HUES6 (cell line): ENCODE results near the gene NPHP4.

Experiments used
- H3K27ac ChIP-seq: 2 replicates; pipeline ENCODE4 v1.7.0; 2013; ENCODE audit warnings: low read depth, mild to moderate bottlenecking, low read length, inconsistent platforms
- H3K27me3 ChIP-seq: 2 replicates; pipeline ENCODE4 v1.6.1; 2013; ENCODE audit warnings: low read length; ENCODE audit not compliant: control insufficient read depth, insufficient read depth
- H3K36me3 ChIP-seq: 2 replicates; pipeline ENCODE4 v1.6.1; 2013; ENCODE audit warnings: low read length; ENCODE audit not compliant: control insufficient read depth, insufficient read depth
- H3K4me1 ChIP-seq: 2 replicates; pipeline ENCODE4 v1.6.1; 2013; ENCODE audit warnings: low read length; ENCODE audit not compliant: control insufficient read depth, insufficient read depth
- H3K4me3 ChIP-seq: 2 replicates; pipeline ENCODE4 v1.5.1; 2013; ENCODE audit warnings: low read depth, low read length
- H3K9ac ChIP-seq: one replicate; pipeline ENCODE4 v1.6.1; 2013; ENCODE audit warnings: mild to moderate bottlenecking, low read length
- H3K9me3 ChIP-seq: 2 replicates; pipeline ENCODE4 v1.6.1; 2013; ENCODE audit warnings: low read depth, low read length; ENCODE audit not compliant: control insufficient read depth, insufficient read depth

NPHP4 gene

DNA sequence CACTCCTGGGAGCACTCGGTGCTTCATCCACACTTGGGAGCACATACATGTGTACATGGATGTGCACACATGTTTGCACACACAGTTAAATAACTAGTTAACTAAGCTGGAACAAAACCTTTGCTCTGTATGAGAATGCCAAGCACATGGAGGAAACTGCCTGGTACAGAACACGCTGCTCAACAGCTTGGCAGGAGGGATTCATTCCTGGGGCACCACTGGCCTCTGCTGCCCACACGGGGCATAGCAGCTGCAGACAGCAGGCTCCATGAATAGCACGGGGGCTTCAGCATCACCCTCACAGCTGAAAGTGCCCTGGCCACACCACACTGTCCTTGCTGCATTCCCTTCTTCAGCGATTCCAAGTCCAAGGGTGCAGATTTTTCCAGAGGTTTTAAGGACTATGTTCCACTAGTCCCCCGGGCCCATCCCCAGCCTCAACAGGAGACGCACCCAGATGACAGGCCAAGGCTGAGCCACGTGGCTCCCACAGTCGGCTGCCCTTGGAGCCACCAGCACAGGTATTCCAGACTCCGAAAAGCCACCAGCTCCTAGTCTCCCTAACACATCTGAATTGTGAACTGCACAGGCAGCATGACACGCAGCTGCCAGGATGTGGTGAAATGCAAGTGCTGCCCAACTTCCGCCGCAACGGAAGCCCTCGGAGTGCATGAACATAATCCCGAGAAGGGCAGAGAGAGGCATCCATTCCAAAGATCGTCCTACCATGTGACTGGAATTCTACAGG lies 16.9 kb downstream of the NPHP4 start:
- H3K27me3 ChIP-seq, result no peaks in the 10 kb centered on the region
- H3K4me3 ChIP-seq, result no peak overlapping the region
- peaks cover 10% of the 10 kb centered on the region for H3K4me1 ChIP-seq
- no peak overlapping the region for H3K27ac ChIP-seq
- H3K9me3 ChIP-seq, result no peaks in the 10 kb centered on the region
- H3K36me3 ChIP-seq, result peaks cover 8% of the 10 kb centered on the region
- no peak overlapping the region for H3K9ac ChIP-seq

DNA sequence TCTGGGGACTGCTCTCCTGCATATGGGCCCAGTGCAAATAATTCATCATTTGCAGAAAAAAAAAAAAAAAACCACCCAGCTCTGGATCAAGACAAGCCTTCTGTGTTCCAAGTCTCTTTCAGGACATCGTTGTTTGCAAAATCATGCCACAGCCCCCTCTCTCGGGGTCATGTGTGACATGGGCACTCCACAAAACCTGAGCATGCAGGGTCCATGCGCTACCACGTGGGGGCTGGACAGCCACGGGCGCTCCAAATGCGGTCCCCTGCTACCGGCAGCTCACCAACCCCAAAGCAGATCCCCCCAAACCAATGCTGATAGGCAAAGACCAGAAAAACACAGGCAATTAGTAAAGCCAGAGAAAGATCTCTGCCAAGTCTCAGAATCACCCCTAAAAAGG lies 17.6 kb downstream of the NPHP4 start:
- no peaks in the 10 kb centered on the region for H3K27me3 ChIP-seq
- H3K27ac ChIP-seq, result no peak overlapping the region
- no peak overlapping the region for H3K9ac ChIP-seq
- peaks cover 8% of the 10 kb centered on the region for H3K4me1 ChIP-seq
- H3K36me3 ChIP-seq, result peaks cover 8% of the 10 kb centered on the region
- H3K9me3 ChIP-seq, result no peaks in the 10 kb centered on the region
- no peak overlapping the region for H3K4me3 ChIP-seq

DNA sequence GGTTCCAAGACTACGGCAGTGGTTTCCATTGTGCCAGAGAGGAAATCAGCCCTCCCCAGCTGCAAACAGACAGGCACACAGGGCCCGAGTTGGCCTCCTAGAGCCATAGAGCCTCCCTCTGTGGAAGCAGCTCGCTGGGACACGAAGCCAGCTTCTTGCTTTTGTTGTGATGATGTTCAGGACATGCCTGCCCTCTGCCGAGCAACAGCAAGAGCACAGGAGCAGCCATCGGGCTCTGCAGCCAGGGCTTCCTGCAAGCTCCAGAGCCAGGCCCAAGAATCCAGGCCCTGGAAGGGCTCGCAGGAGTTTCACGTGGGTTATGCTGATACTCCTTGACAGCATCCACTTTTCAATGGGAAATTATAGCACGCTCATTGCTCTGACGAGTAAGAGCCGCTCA lies 18.5 kb downstream of the NPHP4 start:
- peaks cover 8% of the 10 kb centered on the region for H3K4me1 ChIP-seq
- H3K27me3 ChIP-seq, result no peaks in the 10 kb centered on the region
- H3K9ac ChIP-seq, result no peak overlapping the region
- no peaks in the 10 kb centered on the region for H3K9me3 ChIP-seq
- no peak overlapping the region for H3K4me3 ChIP-seq
- H3K36me3 ChIP-seq, result peaks cover 8% of the 10 kb centered on the region
- no peak overlapping the region for H3K27ac ChIP-seq

DNA sequence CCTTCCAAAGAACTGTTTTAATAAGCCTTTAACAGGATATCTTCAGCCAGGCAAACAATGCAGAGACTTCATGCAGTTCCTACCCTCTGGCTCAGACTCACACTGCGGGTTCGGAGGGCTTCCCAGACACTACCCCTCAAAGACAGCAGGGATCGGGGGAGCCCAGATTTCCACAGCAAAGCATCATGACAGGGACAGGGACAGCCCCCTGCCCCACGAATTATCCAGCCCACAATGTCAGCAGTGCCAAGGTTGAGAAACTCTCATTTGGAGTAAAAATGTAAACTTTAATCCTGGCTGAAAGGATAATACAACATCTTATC lies 20.1 kb downstream of the NPHP4 start:
- Histone ChIP-seq H3K9me3 (no peaks in the 10 kb centered on the region), H3K27ac (no peak overlapping the region), H3K9ac (no peak overlapping the region), H3K27me3 (no peaks in the 10 kb centered on the region), H3K4me1 (peaks cover 8% of the 10 kb centered on the region), H3K4me3 (no peak overlapping the region), H3K36me3 (peaks cover 4% of the 10 kb centered on the region)

DNA sequence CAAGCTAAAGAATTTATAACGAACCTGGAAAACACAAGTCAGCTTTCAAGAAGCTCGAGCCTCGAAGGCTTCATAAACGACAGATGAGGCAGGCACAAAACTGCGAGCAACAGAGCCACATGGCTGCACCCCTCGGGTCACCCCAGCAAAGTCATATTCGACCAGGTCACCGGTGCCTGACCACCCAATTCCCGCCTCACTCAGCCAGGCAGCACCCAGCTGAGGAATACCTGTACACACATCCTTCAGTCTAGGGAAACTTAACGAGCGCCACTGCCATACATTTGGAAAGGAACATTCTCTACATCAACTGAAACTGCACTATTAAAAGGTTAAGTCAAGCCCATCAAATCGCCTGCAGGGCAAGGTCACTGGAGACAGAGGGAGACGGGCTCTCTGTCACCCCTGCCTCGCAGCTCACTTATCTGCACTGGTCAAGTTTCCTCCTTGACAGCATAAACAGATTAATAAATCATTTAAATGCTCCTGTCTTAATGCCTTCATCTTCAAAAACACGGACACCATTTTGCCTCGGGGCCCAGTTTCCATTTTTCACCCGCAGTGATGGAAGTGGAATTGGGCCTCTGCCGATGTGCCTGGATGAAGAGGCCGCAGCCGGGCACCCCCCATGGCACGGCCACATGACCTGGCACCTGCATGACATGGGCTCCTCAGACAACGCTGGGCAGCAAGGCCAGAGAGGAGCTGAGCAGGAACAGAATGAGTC lies 20.6 kb downstream of the NPHP4 start:
- H3K36me3 ChIP-seq, result no peaks in the 10 kb centered on the region; the same call in 1 of the 2 replicates
- no peak overlapping the region for H3K27ac ChIP-seq
- H3K27me3 ChIP-seq, result no peaks in the 10 kb centered on the region
- no peak overlapping the region for H3K4me3 ChIP-seq
- no peaks in the 10 kb centered on the region for H3K9me3 ChIP-seq
- peaks cover 8% of the 10 kb centered on the region for H3K4me1 ChIP-seq
- H3K9ac ChIP-seq, result no peak overlapping the region

DNA sequence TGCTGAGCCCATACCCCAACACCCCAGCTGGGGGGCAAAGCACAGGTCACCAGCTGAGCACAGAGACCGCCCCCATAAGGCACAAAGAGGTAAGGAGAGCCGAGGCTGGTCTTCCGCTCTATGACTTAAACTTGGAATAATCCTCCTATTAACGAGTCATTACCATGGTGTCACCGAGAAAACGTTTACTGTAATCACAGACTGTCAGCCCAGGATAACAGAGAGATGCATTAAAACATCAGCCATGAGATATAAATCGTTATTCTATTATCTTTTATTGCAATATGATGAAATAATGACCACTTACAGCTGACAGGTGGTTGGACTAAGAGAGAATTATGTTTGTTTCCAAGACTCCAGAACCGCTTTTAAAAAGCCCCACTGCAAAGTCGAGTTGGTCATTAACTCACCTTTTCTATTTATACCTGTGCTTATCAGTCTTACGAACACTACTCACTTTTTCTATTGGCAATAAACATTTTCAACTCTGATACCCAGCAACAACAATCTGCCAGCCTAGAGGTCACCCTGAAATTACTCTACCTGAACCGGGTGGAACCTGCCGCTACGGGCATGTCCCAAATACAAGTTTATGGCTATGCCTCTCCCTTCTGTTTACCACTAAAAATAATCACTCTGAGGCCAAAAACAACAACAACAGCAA lies 21.5 kb downstream of the NPHP4 start:
- Histone ChIP-seq H3K9me3 (no peaks in the 10 kb centered on the region), H3K4me3 (no peak overlapping the region), H3K27me3 (no peaks in the 10 kb centered on the region), H3K27ac (no peak overlapping the region), H3K4me1 (peaks cover 8% of the 10 kb centered on the region), H3K9ac (no peak overlapping the region), H3K36me3 (no peaks in the 10 kb centered on the region; the same call in 1 of the 2 replicates)

DNA sequence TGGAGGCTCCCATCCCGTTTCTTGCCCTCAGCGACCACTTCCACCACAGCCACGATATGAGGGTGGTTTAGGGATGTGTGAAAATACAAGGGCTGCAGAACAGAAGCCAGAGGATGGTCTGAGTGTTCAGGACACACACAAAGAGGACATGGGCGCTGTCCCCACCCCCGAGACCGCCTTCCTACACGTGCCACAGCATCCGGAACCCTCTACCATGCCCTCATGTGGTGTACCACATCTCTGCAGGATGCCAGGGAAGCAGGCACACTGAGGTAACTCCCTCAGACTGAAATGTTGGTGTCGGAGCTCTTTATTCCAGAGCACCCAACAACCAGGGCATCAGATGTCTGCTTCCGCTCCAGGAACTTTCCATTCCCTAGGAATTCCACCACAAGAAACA lies 23.1 kb downstream of the NPHP4 start:
- Histone ChIP-seq H3K27ac (no peak overlapping the region), H3K9ac (no peak overlapping the region), H3K36me3 (peaks cover 4% of the 10 kb centered on the region; the same call in 1 of the 2 replicates), H3K4me3 (no peak overlapping the region), H3K9me3 (no peaks in the 10 kb centered on the region), H3K27me3 (no peaks in the 10 kb centered on the region), H3K4me1 (peaks cover 10% of the 10 kb centered on the region)

DNA sequence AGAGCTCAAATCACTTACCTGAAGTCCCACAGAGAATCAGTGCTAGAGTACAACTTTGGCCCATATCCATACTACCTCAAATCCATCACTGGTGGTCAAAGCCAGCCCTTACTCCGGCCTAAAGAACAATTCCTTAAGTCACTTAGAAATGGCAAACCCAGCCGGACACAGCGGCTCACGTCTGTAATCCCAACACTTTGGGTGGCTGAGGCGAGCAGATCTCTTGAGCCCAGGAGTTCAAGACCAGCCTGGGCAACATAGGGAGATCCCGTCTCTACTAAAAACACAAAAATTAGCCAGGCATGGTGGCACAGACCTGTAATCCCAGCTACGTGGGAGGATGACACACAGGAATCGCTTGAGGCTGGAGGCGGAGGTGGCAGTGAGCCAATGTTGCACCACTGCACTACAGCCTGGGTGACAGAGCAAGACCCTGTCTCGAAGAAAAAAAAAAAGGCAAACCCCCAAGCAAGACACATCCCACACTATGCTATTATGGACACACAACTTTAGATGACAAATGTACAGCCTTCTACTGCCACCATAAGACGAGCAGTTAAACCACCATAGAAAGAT lies 24.0 kb downstream of the NPHP4 start:
- Histone ChIP-seq H3K4me1 (peaks cover 10% of the 10 kb centered on the region), H3K36me3 (peaks cover 4% of the 10 kb centered on the region; the same call in 1 of the 2 replicates), H3K27ac (no peak overlapping the region), H3K9ac (no peak overlapping the region), H3K9me3 (no peaks in the 10 kb centered on the region), H3K27me3 (no peaks in the 10 kb centered on the region), H3K4me3 (no peak overlapping the region)

DNA sequence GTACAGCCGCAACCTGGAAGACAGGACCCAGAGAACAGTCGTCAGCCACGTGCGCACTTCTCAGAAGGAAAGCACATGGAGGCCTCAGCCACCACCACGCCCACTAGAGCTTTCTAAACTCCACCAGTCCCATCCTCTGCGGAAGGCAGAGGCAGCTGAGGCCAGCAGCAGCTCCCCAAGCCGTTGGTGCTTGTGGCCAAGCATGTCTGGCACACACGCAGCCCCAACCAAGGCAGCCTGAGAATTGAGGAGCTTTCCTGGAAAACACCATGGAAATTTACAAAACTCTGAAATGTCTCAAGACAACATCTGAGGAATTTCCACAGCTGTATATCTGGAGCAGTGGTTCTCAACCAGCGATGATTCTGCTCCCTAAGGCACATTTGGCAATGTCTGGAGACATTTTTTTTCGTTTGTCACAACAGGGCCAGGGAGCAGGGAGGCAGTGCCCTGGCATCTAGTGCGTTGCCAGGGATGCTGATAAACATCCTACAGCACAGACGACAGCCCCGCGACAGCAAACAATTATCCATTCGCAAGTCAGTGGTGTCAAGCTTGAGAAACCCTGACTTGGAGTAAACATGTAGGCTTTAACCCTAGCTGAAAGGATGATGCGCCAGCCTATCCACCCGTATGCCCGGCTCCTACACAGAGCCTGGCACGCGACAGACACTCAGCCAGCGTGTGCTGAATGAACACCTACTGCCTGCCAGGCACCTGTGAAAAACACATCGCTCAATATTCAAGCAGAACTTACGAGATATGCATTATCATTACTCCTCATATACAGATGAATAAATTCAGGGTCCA lies 24.7 kb downstream of the NPHP4 start:
- no peak overlapping the region for H3K9ac ChIP-seq
- no peak overlapping the region for H3K4me3 ChIP-seq
- H3K27me3 ChIP-seq, result no peaks in the 10 kb centered on the region
- no peaks in the 10 kb centered on the region for H3K9me3 ChIP-seq
- H3K36me3 ChIP-seq, result peaks cover 4% of the 10 kb centered on the region; the same call in 1 of the 2 replicates
- H3K4me1 ChIP-seq, result peaks cover 10% of the 10 kb centered on the region
- H3K27ac ChIP-seq, result no peak overlapping the region

DNA sequence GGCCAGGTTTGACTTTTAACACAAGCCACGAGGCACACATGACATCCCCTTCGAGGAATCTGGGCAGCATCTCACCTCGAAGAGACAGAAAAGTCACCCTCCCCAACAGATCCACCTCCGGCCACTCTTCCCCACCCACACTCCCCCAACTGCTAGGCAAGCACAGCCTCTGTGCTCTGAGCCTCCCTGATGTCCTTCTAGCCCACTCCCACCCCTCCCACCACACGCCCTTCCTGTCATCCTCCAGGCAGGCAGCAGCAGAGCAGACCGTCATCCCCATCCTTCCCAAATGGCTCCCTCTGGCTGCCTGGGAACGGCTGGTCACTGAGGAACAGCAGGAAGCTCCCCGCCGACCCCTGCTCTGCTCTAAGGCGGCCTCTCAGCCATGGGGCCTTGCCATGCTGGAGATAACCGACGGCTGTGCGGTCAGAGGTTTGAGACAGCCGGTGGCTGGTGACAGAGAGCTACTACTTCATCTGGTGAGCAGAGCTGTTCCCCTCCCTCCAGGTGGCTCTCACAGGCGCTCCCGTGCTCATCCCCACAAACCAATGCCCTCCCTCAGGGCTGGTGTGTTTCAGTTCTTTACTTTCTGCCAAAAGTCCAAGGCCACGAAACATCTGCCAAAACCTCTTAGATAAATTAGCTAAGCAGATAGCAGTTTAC lies 25.6 kb downstream of the NPHP4 start:
- Histone ChIP-seq H3K4me3 (no peak overlapping the region), H3K27ac (no peak overlapping the region), H3K36me3 (peaks cover 4% of the 10 kb centered on the region; the same call in 1 of the 2 replicates), H3K27me3 (no peaks in the 10 kb centered on the region), H3K4me1 (peaks cover 10% of the 10 kb centered on the region), H3K9me3 (no peaks in the 10 kb centered on the region), H3K9ac (no peak overlapping the region)
